IMR-90 (cell line): ENCODE measurements around the gene TMEM209.

ENCODE experiments used
- BHLHE40 ChIP-seq: fragments of 150-350 bp; IDR thresholded peaks from 2 replicates; pipeline ENCODE4 v1.6.1; 2016; ENCODE audit warnings: mild to moderate bottlenecking, low read depth, low read length
- FOS ChIP-seq: fragments of 150-350 bp; IDR thresholded peaks from 2 replicates; pipeline ENCODE4 v1.6.1; 2016; ENCODE audit warnings: low read depth, low read length
- MAFK ChIP-seq: IDR thresholded peaks from 2 replicates; pipeline ENCODE4 v1.6.1; 2012; ENCODE audit warnings: low read depth, low read length, improper control_type of control experiment
- MAZ ChIP-seq: IDR thresholded peaks from 2 replicates; pipeline ENCODE4 v1.6.1; 2012; ENCODE audit warnings: low read depth, mild to moderate bottlenecking, low read length, improper control_type of control experiment, moderate library complexity, borderline replicate concordance
- MXI1 ChIP-seq: IDR thresholded peaks from 2 replicates; pipeline ENCODE4 v1.6.1; 2012; ENCODE audit warnings: low read depth, mild to moderate bottlenecking, low read length, moderate library complexity, borderline replicate concordance
- POLR2A ChIP-seq: IDR thresholded peaks from 2 replicates; pipeline ENCODE4 v1.6.1; 2012; ENCODE audit warnings: mild to moderate bottlenecking, low read depth, low read length
- RAD21 ChIP-seq: IDR thresholded peaks from 2 replicates; pipeline ENCODE4 v1.6.1; 2012; ENCODE audit warnings: low read length, improper control_type of control experiment
- RCOR1 ChIP-seq: IDR thresholded peaks from 2 replicates; pipeline ENCODE4 v1.6.1; 2012; ENCODE audit warnings: mild to moderate bottlenecking, low read length, improper control_type of control experiment; ENCODE audit not compliant: insufficient replicate concordance
- RFX5 ChIP-seq: IDR thresholded peaks from 2 replicates; pipeline ENCODE4 v1.8.0; 2012; ENCODE audit warnings: low read depth, mild to moderate bottlenecking, low read length, moderate library complexity
- TF ChIP-seq, protein P1 (sequence below): conservative IDR thresholded peaks from 2 replicates; pipeline ENCODE4 v1.5.1; 2012; ENCODE audit warnings: mild to moderate bottlenecking, low read depth, low read length, improper control_type of control experiment

DNA sequence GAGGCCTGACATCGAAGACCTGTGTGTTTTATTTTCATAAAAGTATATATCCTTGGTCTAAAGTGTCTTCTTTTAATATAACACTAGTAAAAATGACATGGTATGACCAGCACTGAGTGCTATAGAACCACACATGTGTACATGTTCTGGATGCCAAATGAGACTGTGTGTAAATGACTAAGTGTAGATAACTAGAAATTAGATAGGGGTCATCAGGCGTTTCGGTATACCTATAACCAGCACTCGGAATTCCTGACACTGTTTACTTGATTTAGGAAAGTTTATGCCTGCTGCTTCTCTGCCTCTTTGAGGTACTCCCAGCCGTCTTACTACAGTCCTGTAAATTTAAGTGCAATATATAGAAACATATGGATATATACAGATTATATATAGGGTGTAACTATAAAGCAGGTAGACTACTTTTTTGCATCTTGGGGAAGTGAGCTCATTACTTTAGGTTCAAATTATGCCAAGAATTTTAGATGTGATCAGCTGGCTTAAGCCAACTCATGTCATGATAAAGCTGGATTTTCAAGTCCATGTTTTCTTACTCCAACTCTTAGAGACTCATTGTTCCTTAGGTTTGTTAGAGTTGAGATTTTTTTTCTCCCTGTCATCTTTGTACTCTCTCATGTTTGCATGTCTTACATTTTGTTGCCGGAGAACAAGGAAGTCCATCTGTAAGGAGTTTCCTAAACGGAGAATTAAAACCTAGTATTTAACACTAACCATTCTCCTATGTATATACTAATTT is 72.0 kb downstream of the TMEM209 start:
- TF ChIP-seq, protein P1, sequence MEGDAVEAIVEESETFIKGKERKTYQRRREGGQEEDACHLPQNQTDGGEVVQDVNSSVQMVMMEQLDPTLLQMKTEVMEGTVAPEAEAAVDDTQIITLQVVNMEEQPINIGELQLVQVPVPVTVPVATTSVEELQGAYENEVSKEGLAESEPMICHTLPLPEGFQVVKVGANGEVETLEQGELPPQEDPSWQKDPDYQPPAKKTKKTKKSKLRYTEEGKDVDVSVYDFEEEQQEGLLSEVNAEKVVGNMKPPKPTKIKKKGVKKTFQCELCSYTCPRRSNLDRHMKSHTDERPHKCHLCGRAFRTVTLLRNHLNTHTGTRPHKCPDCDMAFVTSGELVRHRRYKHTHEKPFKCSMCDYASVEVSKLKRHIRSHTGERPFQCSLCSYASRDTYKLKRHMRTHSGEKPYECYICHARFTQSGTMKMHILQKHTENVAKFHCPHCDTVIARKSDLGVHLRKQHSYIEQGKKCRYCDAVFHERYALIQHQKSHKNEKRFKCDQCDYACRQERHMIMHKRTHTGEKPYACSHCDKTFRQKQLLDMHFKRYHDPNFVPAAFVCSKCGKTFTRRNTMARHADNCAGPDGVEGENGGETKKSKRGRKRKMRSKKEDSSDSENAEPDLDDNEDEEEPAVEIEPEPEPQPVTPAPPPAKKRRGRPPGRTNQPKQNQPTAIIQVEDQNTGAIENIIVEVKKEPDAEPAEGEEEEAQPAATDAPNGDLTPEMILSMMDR, result no peak
- no peak for TF ChIP-seq RCOR1
- no peak for TF ChIP-seq RFX5
- TF ChIP-seq RAD21, result no peak
- TF ChIP-seq MAZ, result no peak
- no peak for TF ChIP-seq POLR2A
- no peak for TF ChIP-seq BHLHE40
- no peak for TF ChIP-seq MXI1
- TF ChIP-seq FOS, result no peak
- no peak for TF ChIP-seq MAFK
